ENCODE data around the gene ANKRD45. TPM values are rescaled to one million over a fixed set of nuclear protein-coding genes. Genes with fewer than 3 reads are reported as not detected.
"Not testable (repeated sequence)": the region's sequence is repeated elsewhere in the genome, so short reads cannot be mapped to it uniquely, and the experiment has no call there.

The ANKRD45 gene
- total and polyA plus RNA-seq, 5 experiments from 2014 or later = not detected

DNA sequence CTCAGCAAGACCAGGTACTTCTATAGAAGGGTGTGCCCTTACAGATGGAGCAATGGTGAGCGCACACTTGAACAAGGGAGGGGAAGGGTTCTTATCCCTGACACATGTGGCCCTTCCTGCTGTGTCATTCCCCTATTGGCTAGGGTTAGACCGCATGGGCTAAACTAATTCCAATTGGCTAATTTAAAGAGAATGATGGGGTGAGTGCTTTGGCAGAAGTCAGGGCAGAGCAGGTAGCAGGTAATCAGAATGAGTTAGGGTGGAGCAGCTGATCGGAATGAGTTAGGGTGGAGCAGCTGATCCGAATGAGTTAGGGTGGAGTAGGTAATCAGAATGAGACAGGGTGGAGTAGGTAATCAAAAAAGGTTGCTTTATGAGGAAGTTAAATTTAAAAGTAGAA lies 14.2 kb upstream of the ANKRD45 start:
- ATAC-seq, POLR2A ChIA-PET, DNase-seq, H3K4me3 Mint-ChIP-seq, H3K27me3 Mint-ChIP-seq, H3K36me3 Mint-ChIP-seq: not testable (repeated sequence)
- Mint-ChIP-seq H3K4me1 (peaks cover 8 to 18% (median 9%) of the 10 kb centered on the region in 4 donors), H3K27ac (peak overlapping the region in 4 of 10 donors; percentile 8 to 81 (median 40)), H3K9me3 (peaks cover 0 to 10% (median 3%) of the 10 kb centered on the region in 9 donors)

DNA sequence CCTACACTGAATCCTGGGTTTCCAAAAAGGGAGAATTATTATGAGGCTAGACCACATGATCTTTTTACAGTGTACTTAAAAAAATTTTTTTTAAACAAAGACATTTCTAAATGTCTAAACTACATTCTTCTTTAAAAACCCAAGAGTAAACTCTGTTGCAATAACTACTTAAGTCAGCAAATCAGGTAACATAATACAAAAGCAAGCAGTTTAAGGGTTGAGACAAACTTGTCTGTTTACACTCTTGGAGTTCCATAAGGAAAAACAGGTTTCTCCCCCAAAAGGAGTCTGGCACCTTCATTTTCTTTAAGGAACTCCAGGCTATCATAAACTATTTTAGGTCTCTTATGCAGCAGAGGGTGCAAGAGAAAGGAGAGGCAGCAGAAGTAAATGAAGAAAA lies 12.5 kb upstream of the ANKRD45 start:
- no peaks in the 10 kb centered on the region for H3K27me3 Mint-ChIP-seq
- ATAC-seq (no peak), DNase-seq (no peak)
- peaks cover 0 to 13% (median 4%) of the 10 kb centered on the region in 9 donors for H3K9me3 Mint-ChIP-seq
- no peaks in the 10 kb centered on the region for H3K36me3 Mint-ChIP-seq
- peaks cover 0 to 8% (median 2%) of the 10 kb centered on the region in 4 donors for H3K4me1 Mint-ChIP-seq
- peak overlapping the region in 2 of 10 donors; percentile 77 to 78 for H3K27ac Mint-ChIP-seq
- POLR2A ChIA-PET = no interaction called here
- no peak overlapping the region for H3K4me3 Mint-ChIP-seq

DNA sequence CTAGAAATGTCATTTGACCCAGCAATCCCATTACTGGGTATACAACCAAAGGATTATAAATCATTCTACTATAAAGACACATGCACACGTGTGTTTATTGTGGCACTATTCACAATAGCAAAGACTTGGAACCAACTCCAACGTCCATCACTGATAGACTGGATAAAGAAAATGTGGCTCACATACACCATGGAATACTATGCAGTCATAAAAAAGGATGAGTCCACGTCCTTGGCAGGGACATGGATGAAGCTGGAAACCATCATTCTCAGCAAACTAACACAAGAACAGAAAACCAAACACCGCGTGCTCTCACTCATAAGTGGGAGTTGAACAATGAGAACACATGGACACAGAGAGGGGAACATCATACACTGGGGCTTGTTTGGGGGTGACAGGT lies 10.5 kb upstream of the ANKRD45 start:
- POLR2A ChIA-PET, H3K4me1 Mint-ChIP-seq, H3K27ac Mint-ChIP-seq, H3K27me3 Mint-ChIP-seq, ATAC-seq, DNase-seq, H3K36me3 Mint-ChIP-seq, H3K4me3 Mint-ChIP-seq: not testable (repeated sequence)
- peaks cover 0 to 18% (median 6%) of the 10 kb centered on the region in 9 donors for H3K9me3 Mint-ChIP-seq

DNA sequence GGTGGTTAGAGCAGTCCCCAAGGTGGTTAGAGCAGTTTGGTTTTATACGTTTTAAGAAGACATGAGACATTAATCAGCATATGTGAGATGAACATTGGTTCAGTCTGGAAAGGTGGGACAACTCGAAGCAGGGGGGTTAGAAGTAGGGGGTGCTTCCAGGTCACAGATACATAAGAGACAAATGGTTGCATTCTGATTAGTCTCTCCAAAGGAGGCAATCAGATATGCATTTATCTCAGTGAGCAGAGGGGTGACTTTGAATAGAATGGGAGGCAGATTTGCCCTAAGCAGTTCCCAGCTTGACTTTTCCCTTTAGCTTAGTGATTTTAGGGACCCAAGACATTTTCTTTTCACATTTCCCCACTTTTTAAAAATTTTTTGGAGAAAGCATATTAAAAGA lies 4.8 kb upstream of the ANKRD45 start:
- H3K4me1 Mint-ChIP-seq, ATAC-seq, H3K4me3 Mint-ChIP-seq, POLR2A ChIA-PET, H3K36me3 Mint-ChIP-seq, DNase-seq: not testable (repeated sequence)
- Mint-ChIP-seq H3K27me3 (peaks cover 15 to 21% (median 19%) of the 10 kb centered on the region in 5 donors), H3K9me3 (peaks cover 0 to 15% (median 7%) of the 10 kb centered on the region in 9 donors), H3K27ac (peak overlapping the region in 1 of 10 donors; percentile 44)

DNA sequence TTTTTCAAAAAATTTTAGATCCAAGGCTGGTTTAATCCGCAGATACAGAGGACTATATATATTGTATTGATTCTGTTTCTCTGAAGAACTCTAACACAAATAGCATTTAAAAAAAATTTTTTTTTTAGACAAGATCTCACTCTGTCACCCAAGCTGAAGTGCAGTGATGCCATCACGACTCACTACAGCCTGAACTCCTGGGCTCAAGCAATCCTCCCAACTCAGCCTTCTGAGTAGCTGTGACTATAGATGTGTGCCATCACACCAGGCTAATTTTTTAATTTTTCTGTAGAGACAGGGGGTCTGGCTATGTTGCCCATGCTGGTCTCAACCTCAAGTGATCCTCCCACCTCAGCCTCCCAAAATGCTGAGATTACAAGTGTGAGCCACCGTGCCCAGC lies 3.0 kb downstream of the ANKRD45 start:
- ATAC-seq (no peak), DNase-seq (no peak)
- POLR2A ChIA-PET = no interaction called here
- H3K27me3 Mint-ChIP-seq = peaks cover 23 to 37% (median 28%) of the 10 kb centered on the region in 5 donors
- no peaks in the 10 kb centered on the region for H3K9me3 Mint-ChIP-seq
- H3K36me3 Mint-ChIP-seq = peaks cover 0 to 4% (median 2%) of the 10 kb centered on the region in 3 donors
- peaks cover 6 to 23% (median 9%) of the 10 kb centered on the region in 4 donors for H3K4me1 Mint-ChIP-seq
- H3K27ac Mint-ChIP-seq = no peak overlapping the region
- no peak overlapping the region for H3K4me3 Mint-ChIP-seq

DNA sequence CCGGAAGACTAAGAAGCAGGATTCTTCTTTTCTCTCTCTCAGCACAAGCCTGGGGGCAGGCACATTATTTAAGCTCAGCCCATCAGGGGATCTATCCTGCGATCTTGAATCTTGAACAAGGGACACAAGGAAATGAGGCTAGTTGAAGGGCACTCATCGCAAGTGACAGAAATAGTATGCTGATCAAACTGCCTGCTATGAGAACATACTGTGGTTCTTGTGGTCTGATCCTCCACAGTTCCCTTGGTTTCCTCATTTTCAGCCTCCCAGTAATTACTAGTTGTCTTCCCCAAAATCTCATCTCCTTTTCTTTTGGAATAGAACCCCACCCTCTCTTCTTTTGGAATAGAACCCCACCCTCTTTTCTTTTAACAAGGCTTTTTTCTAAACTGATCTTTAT lies 6.5 kb downstream of the ANKRD45 start:
- no peaks in the 10 kb centered on the region for H3K9me3 Mint-ChIP-seq
- POLR2A ChIA-PET = no interaction called here
- no peaks in the 10 kb centered on the region for H3K36me3 Mint-ChIP-seq
- DNase-seq (no peak), ATAC-seq (no peak)
- peaks cover 0 to 8% (median under 1%) of the 10 kb centered on the region in 4 donors for H3K4me1 Mint-ChIP-seq
- no peak overlapping the region for H3K27ac Mint-ChIP-seq
- no peak overlapping the region for H3K4me3 Mint-ChIP-seq
- H3K27me3 Mint-ChIP-seq = peaks cover 2 to 3% (median 3%) of the 10 kb centered on the region in 5 donors

DNA sequence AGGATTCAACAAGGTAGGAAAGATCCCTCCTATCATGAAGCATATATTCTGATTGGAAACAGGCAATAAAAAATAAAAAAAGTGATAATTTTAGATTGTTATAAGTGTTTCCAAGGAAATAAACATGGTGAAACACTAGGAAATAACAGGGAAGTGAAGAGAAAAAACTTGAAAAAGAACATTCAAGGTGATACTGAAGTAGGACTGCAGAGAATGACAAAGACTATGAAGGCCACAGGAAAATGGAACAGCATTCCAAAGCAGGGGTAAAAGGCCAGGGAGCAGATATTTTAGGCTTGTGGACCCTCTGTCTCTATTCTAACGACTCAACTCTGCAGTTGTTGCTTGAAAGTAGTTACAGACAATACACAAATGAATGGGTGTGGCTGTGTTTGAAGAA lies 7.9 kb downstream of the ANKRD45 start:
- no peak for DNase-seq
- no peaks in the 10 kb centered on the region for H3K36me3 Mint-ChIP-seq
- H3K9me3 Mint-ChIP-seq = no peaks in the 10 kb centered on the region
- H3K27ac Mint-ChIP-seq = no peak overlapping the region
- no peak for ATAC-seq
- no peak overlapping the region for H3K4me3 Mint-ChIP-seq
- peaks cover 0 to 8% (median under 1%) of the 10 kb centered on the region in 4 donors for H3K4me1 Mint-ChIP-seq
- peaks cover 0 to 4% (median 0%) of the 10 kb centered on the region in 5 donors for H3K27me3 Mint-ChIP-seq
- POLR2A ChIA-PET = no interaction called here

DNA sequence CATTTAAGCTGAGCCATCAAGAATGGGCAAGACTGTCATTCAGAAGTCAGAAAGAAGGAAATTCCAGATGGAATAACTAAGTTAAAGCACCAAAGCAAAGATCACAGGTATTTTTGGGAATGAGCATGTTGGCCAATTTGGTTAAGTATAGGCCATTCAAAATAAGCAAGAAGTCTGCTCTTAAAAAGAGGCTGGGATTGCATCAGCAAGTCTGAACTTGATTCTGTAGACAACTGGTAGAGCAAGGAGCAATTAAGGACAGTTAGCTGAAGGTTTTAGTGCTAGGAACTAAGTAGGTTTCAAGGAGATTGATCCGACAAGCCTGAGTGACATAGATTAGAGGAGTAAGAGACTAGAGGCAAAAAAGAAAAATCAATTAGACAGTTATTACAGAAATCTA lies 8.4 kb downstream of the ANKRD45 start:
- POLR2A ChIA-PET = no interaction called here
- peaks cover 0 to 5% (median 0%) of the 10 kb centered on the region in 5 donors for H3K27me3 Mint-ChIP-seq
- ATAC-seq = no peak
- peaks cover 0 to 8% (median under 1%) of the 10 kb centered on the region in 4 donors for H3K4me1 Mint-ChIP-seq
- no peak overlapping the region for H3K27ac Mint-ChIP-seq
- H3K36me3 Mint-ChIP-seq = peaks cover 0 to 2% (median under 1%) of the 10 kb centered on the region in 3 donors
- H3K9me3 Mint-ChIP-seq = peaks cover 0 to 4% (median 0%) of the 10 kb centered on the region in 9 donors
- no peak overlapping the region for H3K4me3 Mint-ChIP-seq
- DNase-seq = no peak

DNA sequence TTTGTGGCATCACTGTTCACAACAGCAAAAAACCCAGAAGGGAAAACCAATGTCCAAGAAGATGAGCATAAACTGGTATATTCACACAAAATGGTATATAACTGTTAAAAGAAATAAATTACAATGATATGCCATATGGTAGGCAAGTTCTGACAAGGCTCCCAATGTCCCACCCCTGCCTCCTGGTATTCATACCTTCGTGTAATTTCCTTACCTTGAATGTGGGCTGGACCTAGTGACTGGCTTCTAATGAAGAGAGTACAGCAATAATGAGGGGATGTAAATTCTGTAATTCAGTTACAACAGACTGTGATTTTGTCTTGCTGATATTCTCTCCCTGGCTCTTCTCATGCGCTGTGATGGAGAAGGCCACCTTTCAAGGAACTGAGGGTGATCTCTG lies 9.3 kb downstream of the ANKRD45 start:
- Mint-ChIP-seq H3K4me1 (peaks cover 0 to 8% (median under 1%) of the 10 kb centered on the region in 4 donors), H3K4me3 (no peak overlapping the region), H3K9me3 (peaks cover 0 to 9% (median 3%) of the 10 kb centered on the region in 9 donors), H3K27ac (no peak overlapping the region), H3K27me3 (peaks cover 0 to 11% (median 0%) of the 10 kb centered on the region in 5 donors), H3K36me3 (peaks cover 0 to 6% (median 5%) of the 10 kb centered on the region in 3 donors)
- ATAC-seq (no peak), DNase-seq (no peak)
- POLR2A ChIA-PET = no interaction called here

DNA sequence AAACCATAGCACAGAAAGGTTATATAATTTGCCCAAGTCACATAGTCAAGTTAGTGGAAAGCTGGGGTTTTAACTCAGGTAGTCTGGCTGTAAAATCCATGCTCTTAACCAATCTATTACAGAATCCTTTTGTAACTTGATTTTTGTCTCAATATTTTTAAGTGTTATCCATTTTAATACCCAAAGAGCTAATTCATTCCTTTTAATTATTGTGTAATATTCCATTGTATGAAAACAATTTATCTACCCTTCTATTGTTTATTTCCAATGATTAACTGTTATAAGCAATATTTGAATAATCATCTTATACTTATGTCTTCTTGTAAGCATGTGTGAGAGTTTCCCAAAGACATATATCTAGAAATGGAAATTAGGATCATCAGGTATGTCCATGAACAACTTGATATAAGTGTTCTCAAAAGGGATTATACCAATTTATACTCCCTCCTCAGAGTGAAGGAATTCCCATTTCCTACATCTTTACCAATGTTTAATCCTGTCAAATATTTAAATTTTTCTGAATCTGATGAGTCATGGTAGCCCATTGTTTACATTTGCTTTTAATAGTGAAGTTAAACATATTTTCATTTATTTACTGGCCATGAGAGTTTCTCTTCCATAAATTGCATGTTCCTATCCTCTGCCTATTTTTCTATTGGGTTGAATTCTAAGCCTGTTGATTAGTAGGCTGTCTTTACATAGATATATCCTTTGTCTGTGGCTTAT lies 20.6 kb downstream of the ANKRD45 start:
- H3K4me1 Mint-ChIP-seq = no peaks in the 10 kb centered on the region
- no peak for ATAC-seq

DNA sequence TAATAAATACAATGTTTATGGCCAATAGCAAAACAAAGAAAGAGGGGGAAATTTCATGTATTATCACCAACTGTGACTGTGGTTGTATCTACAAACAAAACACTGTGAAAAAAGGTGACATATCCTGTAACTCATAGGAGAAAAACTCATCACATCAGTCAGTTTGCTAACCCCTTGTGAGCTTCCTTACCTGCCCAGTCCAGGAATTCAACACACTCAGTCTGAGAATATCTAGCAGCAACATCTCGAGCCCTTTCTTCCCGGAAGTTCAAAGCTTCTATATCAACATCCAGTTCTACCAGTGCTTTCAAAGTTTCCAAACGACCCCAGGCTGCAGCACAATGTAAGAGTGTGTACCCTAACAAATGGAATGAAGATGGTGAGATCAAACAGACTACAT lies 23.0 kb downstream of the ANKRD45 start:
- POLR2A ChIA-PET = no interaction called here
- no peak overlapping the region for H3K27ac Mint-ChIP-seq
- H3K27me3 Mint-ChIP-seq = peaks cover 0 to 6% (median 3%) of the 10 kb centered on the region in 5 donors
- DNase-seq (no peak), ATAC-seq (no peak)
- no peaks in the 10 kb centered on the region for H3K36me3 Mint-ChIP-seq
- no peak overlapping the region for H3K4me3 Mint-ChIP-seq
- H3K4me1 Mint-ChIP-seq = no peaks in the 10 kb centered on the region
- H3K9me3 Mint-ChIP-seq = peaks cover 0 to 6% (median 1%) of the 10 kb centered on the region in 9 donors

More for the DNA sequence above, 20.6 kb downstream of the ANKRD45 start:
- no peak for DNase-seq
- Mint-ChIP-seq H3K36me3 (no peaks in the 10 kb centered on the region), H3K27ac (no peak overlapping the region), H3K27me3 (peaks cover 0 to 17% (median 4%) of the 10 kb centered on the region in 5 donors), H3K9me3 (peaks cover 0 to 8% (median 2%) of the 10 kb centered on the region in 9 donors), H3K4me3 (no peak overlapping the region)
- POLR2A ChIA-PET = no interaction called here

DNA sequence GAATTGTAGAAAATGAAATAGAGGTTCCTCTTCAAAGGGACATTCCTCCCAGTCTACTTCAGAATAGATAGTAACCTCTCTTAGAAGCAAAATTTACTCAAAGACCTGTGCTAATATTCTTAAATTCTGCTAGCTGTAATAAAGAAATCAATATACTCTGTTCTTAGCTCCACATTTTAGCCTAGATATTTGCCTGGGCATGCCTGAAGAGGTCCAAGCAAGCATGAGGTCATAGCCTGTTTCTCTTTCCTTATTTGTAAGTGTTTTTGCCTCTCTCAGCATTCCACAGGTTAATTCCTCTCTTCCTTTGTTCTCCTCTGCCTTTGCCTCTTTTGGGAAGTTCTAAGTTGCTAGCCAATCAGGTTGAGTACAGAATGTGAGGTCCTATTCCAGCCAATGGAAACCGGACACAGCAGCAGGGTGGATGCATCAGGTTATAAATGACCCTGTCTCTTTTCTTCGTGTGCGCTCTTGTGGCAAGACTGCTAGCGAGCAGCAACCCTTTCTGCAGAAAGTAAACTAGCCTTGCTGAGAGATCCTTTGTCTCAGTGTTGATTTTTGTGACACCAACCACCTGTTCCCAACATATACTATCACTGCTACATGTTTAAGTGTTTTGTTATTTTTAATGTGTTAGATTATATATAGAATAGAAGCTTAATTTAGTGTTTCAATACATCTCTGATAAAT lies 27.1 kb downstream of the ANKRD45 start:
- H3K4me3 Mint-ChIP-seq, H3K27ac Mint-ChIP-seq, POLR2A ChIA-PET: not testable (repeated sequence)

DNA sequence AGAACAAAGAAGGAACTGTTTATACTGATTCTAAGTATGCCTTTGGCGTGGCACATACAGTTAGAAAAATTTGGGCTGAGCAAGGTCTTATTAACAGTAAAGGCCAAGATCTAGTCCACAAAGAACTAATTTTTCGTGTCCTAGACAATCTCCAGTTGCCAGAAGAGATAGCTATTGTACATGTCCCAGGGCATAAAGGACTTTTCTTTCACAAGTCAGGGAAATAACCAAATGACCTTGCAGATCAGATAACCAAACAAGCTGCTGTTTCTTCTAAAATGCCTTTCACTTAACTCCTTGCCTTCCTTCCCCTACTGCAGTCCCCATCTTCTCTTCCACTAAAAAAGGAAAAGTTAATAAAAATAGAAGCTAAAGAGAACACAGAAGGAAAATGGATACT lies 30.5 kb downstream of the ANKRD45 start:
- ATAC-seq (no peak), DNase-seq (no peak)
- POLR2A ChIA-PET = no interaction called here
- Mint-ChIP-seq H3K4me3 (no peak overlapping the region), H3K27me3 (no peaks in the 10 kb centered on the region), H3K9me3 (peaks cover 3 to 24% (median 7%) of the 10 kb centered on the region in 9 donors), H3K27ac (no peak overlapping the region), H3K36me3 (peaks cover 0 to 12% (median 3%) of the 10 kb centered on the region in 3 donors), H3K4me1 (no peaks in the 10 kb centered on the region)

More for the DNA sequence above, 27.1 kb downstream of the ANKRD45 start:
- H3K4me1 Mint-ChIP-seq, H3K27me3 Mint-ChIP-seq, DNase-seq, ATAC-seq, H3K36me3 Mint-ChIP-seq: not testable (repeated sequence)
- H3K9me3 Mint-ChIP-seq = peaks cover 0 to 14% (median 3%) of the 10 kb centered on the region in 9 donors
